Measurements from ENCODE around the gene KIR3DL2. TPM values are rescaled to one million over a fixed set of nuclear protein-coding genes. Genes with fewer than 3 reads are reported as not detected.
"Not testable (repeated sequence)": the region's sequence is repeated elsewhere in the genome, so short reads cannot be mapped to it uniquely, and the experiment has no call there.

Gene KIR3DL2
- total RNA-seq, 4 donors from 2014 or later = not detected

- Histone ChIP-seq H3K36me3 (no peaks in the 10 kb centered on the region), H3K27ac (no peak overlapping the region), H3K4me1 (no peaks in the 10 kb centered on the region), H3K9me3 (no peaks in the 10 kb centered on the region), H3K27me3 (peaks cover 68% of the 10 kb centered on the region), H3K4me3 (no peak overlapping the region)
- WGBS, 2 donors (ENCODE audit: low coverage in 1 of 2) = 83 to 100% methylated on average over 2 of the region's 9 CpGs
- no peak for TF ChIP-seq POLR2AphosphoS5 (IDR thresholded peaks at IDR 0.05)
- TF ChIP-seq EP300 (IDR thresholded peaks at IDR 0.05) = no peak
- TF ChIP-seq POLR2A (IDR thresholded peaks at IDR 0.05) = no peak
- TF ChIP-seq CTCF (IDR thresholded peaks at IDR 0.05) = no peak
- no peak for ATAC-seq
These were observed 33.0 kb downstream of the KIR3DL2 start for GRCh38 chr19:54883228-54883627.

- no peak overlapping the region for H3K27ac ChIP-seq
- no peak overlapping the region for H3K4me3 ChIP-seq
- H3K4me1 ChIP-seq = no peaks in the 10 kb centered on the region
- peaks cover 50% of the 10 kb centered on the region for H3K27me3 ChIP-seq
- WGBS, 2 donors (ENCODE audit: low coverage in 1 of 2) = 89% methylated on average over 7 of the region's 10 CpGs; no CpG with 5 or more reads in 1 of the 2 donors
- no peaks in the 10 kb centered on the region for H3K36me3 ChIP-seq
- ATAC-seq = no peak
- H3K9me3 ChIP-seq = no peaks in the 10 kb centered on the region
- no peak for TF ChIP-seq POLR2A (IDR thresholded peaks at IDR 0.05)
- TF ChIP-seq CTCF (IDR thresholded peaks at IDR 0.05) = no peak
- no peak for TF ChIP-seq EP300 (IDR thresholded peaks at IDR 0.05)
- TF ChIP-seq POLR2AphosphoS5 (IDR thresholded peaks at IDR 0.05) = no peak
These were observed 38.0 kb downstream of the KIR3DL2 start for GRCh38 chr19:54888239-54888638.

GRCh38 chr19:54889566-54889965, 39.3 kb downstream of the KIR3DL2 start:
- no peak for ATAC-seq
- Histone ChIP-seq H3K4me3 (no peak overlapping the region), H3K27me3 (peaks cover 48% of the 10 kb centered on the region), H3K36me3 (no peaks in the 10 kb centered on the region), H3K4me1 (no peaks in the 10 kb centered on the region), H3K27ac (no peak overlapping the region), H3K9me3 (no peaks in the 10 kb centered on the region)
- 74 to 80% methylated on average over 2 to 9 of the region's 11 CpGs for WGBS, 2 donors (ENCODE audit: low coverage in 1 of 2)
- no peak for TF ChIP-seq EP300 (IDR thresholded peaks at IDR 0.05)
- TF ChIP-seq POLR2AphosphoS5 (IDR thresholded peaks at IDR 0.05) = no peak
- TF ChIP-seq CTCF (IDR thresholded peaks at IDR 0.05) = no peak
- TF ChIP-seq POLR2A (IDR thresholded peaks at IDR 0.05) = no peak

- Histone ChIP-seq H3K4me1 (no peaks in the 10 kb centered on the region), H3K36me3 (no peaks in the 10 kb centered on the region), H3K27ac (no peak overlapping the region), H3K4me3 (no peak overlapping the region), H3K27me3 (peaks cover 29% of the 10 kb centered on the region), H3K9me3 (no peaks in the 10 kb centered on the region)
- no peak for ATAC-seq
- WGBS, 2 donors (ENCODE audit: low coverage in 1 of 2) = 19 to 31% methylated on average over 5 of the region's 7 CpGs
- no peak for TF ChIP-seq POLR2AphosphoS5 (IDR thresholded peaks at IDR 0.05)
- no peak for TF ChIP-seq EP300 (IDR thresholded peaks at IDR 0.05)
- TF ChIP-seq CTCF (IDR thresholded peaks at IDR 0.05) = no peak
- no peak for TF ChIP-seq POLR2A (IDR thresholded peaks at IDR 0.05)
These were observed 43.2 kb downstream of the KIR3DL2 start for GRCh38 chr19:54893406-54893805.

GRCh38 chr19:54894106-54894505, 43.9 kb downstream of the KIR3DL2 start:
- H3K27ac ChIP-seq, ATAC-seq: not testable (repeated sequence)

More at GRCh38 chr19:54894106-54894505, 43.9 kb downstream of the KIR3DL2 start:
- H3K4me1 ChIP-seq, H3K36me3 ChIP-seq, H3K9me3 ChIP-seq, H3K4me3 ChIP-seq: not testable (repeated sequence)
- WGBS, 2 donors (ENCODE audit: low coverage in 1 of 2) = 60% methylated on average over 2 of the region's 16 CpGs; no CpG with 5 or more reads in 1 of the 2 donors
- peaks cover 34% of the 10 kb centered on the region for H3K27me3 ChIP-seq

All from gastroesophageal sphincter (tissue), 4 donors.